Measurements from ENCODE around the gene TTC36.
"Not testable (repeated sequence)": the region's sequence is repeated elsewhere in the genome, so short reads cannot be mapped to it uniquely, and the experiment has no call there.

TTC36 gene

GRCh38 chr11:118572061-118572980 lies 45.0 kb downstream of the TTC36 start, which contains the start of gene ARCN1:
Gene ARCN1, plus strand, starts transcription at chr11:118572409. Its CDS starts 139 bp downstream, at chr11:118572548.
- Histone ChIP-seq H3K27me3 (ENCODE audit: control insufficient read depth in 5 of 5, insufficient read depth in 4 of 5, low read length in 5 of 5) (no peaks in the 10 kb centered on the region), H3K27ac (ENCODE audit: low read depth, low read length) (peak within 1 kb of the TSS; percentile 97), H3K36me3 (ENCODE audit: control insufficient read depth in 5 of 5, insufficient read depth in 5 of 5, low read length in 5 of 5) (no peaks in the 10 kb centered on the region), H3K4me3 (ENCODE audit: low read depth in 1 of 5, low read length in 5 of 5) (peak within 1 kb of the TSS; percentile 79 to 97 (median 96)), H3K4me1 (ENCODE audit: control insufficient read depth in 5 of 5, insufficient read depth in 5 of 5, low read length in 5 of 5) (peaks cover 7 to 48% (median 44%) of the 10 kb centered on the region in 5 donors), H3K9ac (ENCODE audit: low read length in 5 of 5) (peak within 1 kb of the TSS; percentile 95 to 99 (median 99)), H3K9me3 (ENCODE audit: control insufficient read depth in 5 of 5, low read length in 5 of 5) (no peaks in the 10 kb centered on the region)

- peaks cover 7 to 51% (median 47%) of the 10 kb centered on the region in 5 donors for H3K4me1 ChIP-seq (ENCODE audit: control insufficient read depth in 5 of 5, insufficient read depth in 5 of 5, low read length in 5 of 5)
- H3K4me3 ChIP-seq (ENCODE audit: low read depth in 1 of 5, low read length in 5 of 5), result peak overlapping the region; percentile 79 to 97 (median 96)
- H3K27me3 ChIP-seq (ENCODE audit: control insufficient read depth in 5 of 5, insufficient read depth in 4 of 5, low read length in 5 of 5), result no peaks in the 10 kb centered on the region
- no peaks in the 10 kb centered on the region for H3K9me3 ChIP-seq (ENCODE audit: control insufficient read depth in 5 of 5, low read length in 5 of 5)
- H3K9ac ChIP-seq (ENCODE audit: low read length in 5 of 5), result peak overlapping the region; percentile 95 to 99 (median 99)
- peak overlapping the region; percentile 97 for H3K27ac ChIP-seq (ENCODE audit: low read depth, low read length)
- no peaks in the 10 kb centered on the region for H3K36me3 ChIP-seq (ENCODE audit: control insufficient read depth in 5 of 5, insufficient read depth in 5 of 5, low read length in 5 of 5)
Observed at GRCh38 chr11:118572981-118573550, 45.8 kb downstream of the TTC36 start.

GRCh38 chr11:118574636-118575035 lies 47.4 kb downstream of the TTC36 start:
- Histone ChIP-seq H3K4me3 (ENCODE audit: low read depth in 1 of 5, low read length in 5 of 5) (peak overlapping the region in 4 of 5 donors; percentile 10 to 79 (median 43)), H3K4me1 (ENCODE audit: control insufficient read depth in 5 of 5, insufficient read depth in 5 of 5, low read length in 5 of 5) (peaks cover 7 to 55% (median 49%) of the 10 kb centered on the region in 5 donors), H3K27ac (ENCODE audit: low read depth, low read length) (no peak overlapping the region), H3K9ac (ENCODE audit: low read length in 5 of 5) (peak overlapping the region in 1 of 5 donors; percentile 99), H3K27me3 (ENCODE audit: control insufficient read depth in 5 of 5, insufficient read depth in 4 of 5, low read length in 5 of 5) (no peaks in the 10 kb centered on the region), H3K36me3 (ENCODE audit: control insufficient read depth in 5 of 5, insufficient read depth in 5 of 5, low read length in 5 of 5) (no peaks in the 10 kb centered on the region), H3K9me3 (ENCODE audit: control insufficient read depth in 5 of 5, low read length in 5 of 5) (no peaks in the 10 kb centered on the region)

- H3K27me3 ChIP-seq (ENCODE audit: control insufficient read depth in 5 of 5, insufficient read depth in 4 of 5, low read length in 5 of 5); H3K9ac ChIP-seq (ENCODE audit: low read length in 5 of 5); H3K9me3 ChIP-seq (ENCODE audit: control insufficient read depth in 5 of 5, low read length in 5 of 5); H3K27ac ChIP-seq (ENCODE audit: low read depth, low read length); H3K4me3 ChIP-seq (ENCODE audit: low read depth in 1 of 5, low read length in 5 of 5): not testable (repeated sequence)
- H3K36me3 ChIP-seq (ENCODE audit: control insufficient read depth in 5 of 5, insufficient read depth in 5 of 5, low read length in 5 of 5), result peaks cover under 1 to 19% (median 12%) of the 10 kb centered on the region in 5 donors
- peaks cover 9 to 51% (median 48%) of the 10 kb centered on the region in 5 donors for H3K4me1 ChIP-seq (ENCODE audit: control insufficient read depth in 5 of 5, insufficient read depth in 5 of 5, low read length in 5 of 5)
Observed at GRCh38 chr11:118577995-118578394, 50.7 kb downstream of the TTC36 start.

Data from subcutaneous abdominal adipose tissue (tissue), 5 donors.